Caki2 (cell line): ENCODE measurements around the gene MEGF11. TPM values are rescaled to one million over a fixed set of nuclear protein-coding genes. Genes with fewer than 3 reads are reported as not detected.
"Not testable (repeated sequence)": the region's sequence is repeated elsewhere in the genome, so short reads cannot be mapped to it uniquely, and the experiment has no call there.

Source experiments
- DNase-seq: peaks from one replicate; pipeline ENCODE4 v3.0.0-alpha.2; 2015; ENCODE audit warnings: low read depth
- in situ Hi-C: cut with HindIII; loops from 2 replicates; pipeline ENCODE4 v1.10.0; 2016; ENCODE audit warnings: low sequenced_read_pairs, low pct_unique_long_range_greater_than_20kb, mixed read lengths
- total RNA-seq: library from RNA; depleted of rRNA; stranded (reverse); fragments of >200 nt; shearing (Covaris generic); gene quantifications from 2 replicates; pipeline ENCODE4 v1.2.3, GENCODE V29; 2014; ENCODE audit warnings: low replicate concordance

Gene MEGF11
- total RNA-seq, 1 experiment from 2014 or later, result not detected

GRCh38 chr15:66022163-66022525 is 231.4 kb downstream of the MEGF11 start:
- DNase-seq, result no peak
- in situ Hi-C loops, result no loop called here

DNA sequence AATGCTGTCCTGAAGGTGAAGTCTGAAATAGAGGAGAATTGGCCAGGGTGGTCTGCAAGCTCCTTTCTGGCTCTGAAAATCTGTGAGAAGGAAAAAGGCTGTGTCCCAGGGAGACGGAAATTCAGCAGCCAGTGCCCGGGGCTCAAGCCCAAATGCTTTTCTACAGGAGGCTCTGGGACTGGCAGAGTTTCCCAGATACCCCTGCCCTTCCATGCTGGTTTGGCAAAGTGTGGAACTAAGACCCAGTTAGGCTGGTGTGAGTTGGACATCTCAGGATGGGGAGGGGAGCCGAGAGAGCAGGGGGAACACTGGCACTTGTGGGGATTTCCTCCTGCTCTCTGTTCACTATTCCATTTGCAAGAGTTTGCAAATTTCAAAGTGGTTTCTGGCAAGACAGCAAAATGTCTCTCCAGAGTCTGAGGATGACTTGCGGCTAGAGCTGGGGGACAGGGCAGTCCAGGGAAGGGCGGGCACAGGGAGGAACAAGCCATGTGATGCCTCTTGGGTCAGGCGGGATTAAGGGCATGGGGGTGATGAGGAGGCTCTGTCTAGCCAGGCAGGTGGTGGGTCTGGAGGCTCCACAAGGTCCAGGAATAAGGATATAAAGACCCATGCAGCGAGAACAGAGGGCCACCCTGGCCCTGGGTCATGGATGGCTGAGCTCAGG is 231.9 kb downstream of the MEGF11 start:
- in situ Hi-C loops, result no loop called here
- no peak for DNase-seq

DNA sequence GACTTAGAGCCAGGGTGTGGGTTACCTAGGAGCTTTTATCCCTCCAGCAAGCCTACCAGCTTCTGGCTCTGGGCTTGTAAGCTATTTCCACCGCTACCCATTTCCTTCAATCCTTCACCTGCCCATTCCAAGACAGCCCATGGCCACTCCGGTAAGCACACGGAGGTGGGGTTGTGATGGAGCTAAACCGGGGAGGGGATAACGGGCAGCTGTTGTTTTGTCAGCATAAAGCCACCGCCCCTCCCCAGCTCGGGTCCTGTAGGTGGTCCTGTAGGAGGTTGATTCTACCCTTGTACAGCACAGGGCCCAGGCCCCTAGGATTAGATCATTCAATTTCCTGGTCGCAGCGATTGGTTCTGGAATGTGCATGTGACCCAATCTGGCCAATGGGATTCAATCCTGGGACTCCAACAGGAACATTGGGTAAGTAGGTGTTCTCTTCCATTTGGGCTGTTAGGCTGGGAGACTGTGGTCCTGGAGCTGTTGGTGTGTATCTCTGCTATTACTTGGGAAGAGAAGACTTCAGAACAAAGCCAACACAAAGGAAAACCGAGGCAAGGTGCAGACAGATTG is 233.6 kb downstream of the MEGF11 start:
- in situ Hi-C loops, result no loop called here
- no peak for DNase-seq

DNA sequence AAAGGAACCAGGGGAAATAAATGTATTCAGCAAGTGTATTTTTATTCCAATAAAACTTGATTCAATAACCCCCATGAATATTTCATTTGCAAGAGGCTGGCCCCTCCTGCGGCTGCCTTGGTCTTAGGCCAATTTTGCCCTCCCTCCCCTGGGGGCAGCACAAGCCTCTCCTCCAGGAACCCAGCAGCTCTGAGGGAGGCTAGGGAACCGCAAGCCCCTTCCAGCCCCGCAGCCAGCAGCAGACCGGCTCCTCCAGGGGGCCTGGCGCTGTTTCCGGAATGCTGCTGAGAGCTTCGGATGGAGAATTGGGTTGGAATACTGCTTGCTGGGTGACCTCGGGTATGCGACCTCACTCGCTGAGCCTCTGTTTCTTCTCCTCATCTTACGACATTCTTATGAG is 234.2 kb downstream of the MEGF11 start:
- in situ Hi-C loops, result no loop called here
- DNase-seq, result no peak

DNA sequence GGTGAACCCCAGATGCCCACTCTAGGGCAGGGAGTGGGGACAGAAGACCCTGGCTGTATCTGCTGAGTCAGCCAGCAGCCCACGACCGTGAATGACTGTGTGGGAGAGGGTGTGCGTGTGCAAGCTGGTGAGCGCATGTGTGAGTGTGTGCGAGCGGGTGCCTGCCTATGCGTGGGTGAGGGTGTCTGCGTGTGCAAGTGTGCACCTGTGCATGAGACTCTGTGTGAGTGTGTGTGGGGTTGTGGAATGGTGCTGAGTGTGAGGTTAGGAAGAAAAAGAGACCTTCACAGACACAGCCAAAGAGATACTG is 235.1 kb downstream of the MEGF11 start:
- no peak for DNase-seq
- in situ Hi-C loops, result no loop called here

DNA sequence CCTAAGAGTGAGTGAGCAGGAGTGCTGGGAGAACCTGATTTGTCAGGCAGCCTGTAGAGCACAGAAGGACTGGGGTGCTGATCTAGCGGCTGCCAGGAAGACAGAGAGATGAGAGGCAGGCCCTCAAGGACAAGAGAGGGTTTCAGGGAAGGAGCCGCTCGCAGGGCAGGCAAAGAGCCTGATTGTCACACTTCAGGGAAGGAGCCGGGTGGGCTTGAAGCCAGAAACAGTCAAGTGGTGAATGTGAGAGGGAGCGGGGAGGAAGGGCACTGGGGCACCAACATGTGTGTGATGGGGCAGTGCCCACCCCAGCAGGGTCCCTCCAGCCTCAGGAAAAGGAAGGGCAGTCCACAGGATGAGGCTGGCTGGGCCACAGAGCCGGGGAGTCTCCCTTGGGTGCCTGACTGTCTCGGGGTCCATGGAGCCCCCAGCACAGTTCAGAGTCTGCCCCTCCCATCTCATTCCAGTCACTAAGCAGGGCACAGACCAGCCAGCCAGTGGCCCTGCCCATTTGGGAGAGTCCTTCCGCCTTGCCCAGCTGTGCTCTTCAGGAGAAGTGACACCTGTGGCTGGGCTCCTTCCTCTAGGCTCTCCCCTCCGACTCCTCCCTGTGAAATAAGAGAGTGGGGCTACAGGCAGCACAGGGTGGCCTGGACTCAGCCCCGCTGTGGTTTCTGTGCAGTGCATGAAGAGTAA is 235.6 kb downstream of the MEGF11 start:
- DNase-seq, result no peak
- in situ Hi-C loops, result no loop called here

GRCh38 chr15:66017000-66017399 is 236.6 kb downstream of the MEGF11 start:
- in situ Hi-C loops, result no loop called here
- DNase-seq, result no peak

DNA sequence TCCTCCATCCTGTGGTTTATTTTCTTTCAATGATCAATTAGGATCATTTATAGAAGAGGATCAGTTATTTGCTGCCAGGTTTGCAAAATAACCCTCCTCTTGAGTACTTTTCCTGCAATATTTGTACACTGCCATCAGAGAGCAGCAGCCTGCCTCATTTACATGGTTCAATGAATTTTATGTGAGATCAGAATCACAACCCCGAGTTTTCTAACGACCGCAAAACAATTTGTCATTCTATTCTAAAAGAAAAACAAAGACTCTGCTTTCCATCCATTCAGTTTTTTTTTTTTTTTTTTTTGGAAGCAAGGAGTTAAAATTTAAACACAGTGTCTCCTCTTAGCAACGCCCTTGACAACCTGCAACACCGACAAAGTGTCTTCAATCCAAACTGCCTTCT is 237.4 kb downstream of the MEGF11 start:
- in situ Hi-C loops, result no loop called here
- DNase-seq, result peak; percentile 50

- DNase-seq, result no peak
- in situ Hi-C loops, result no loop called here
Observed at GRCh38 chr15:66014635-66015182, 238.8 kb downstream of the MEGF11 start.

GRCh38 chr15:66014022-66014421 is 239.5 kb downstream of the MEGF11 start:
- no peak for DNase-seq
- in situ Hi-C loops, result no loop called here

DNA sequence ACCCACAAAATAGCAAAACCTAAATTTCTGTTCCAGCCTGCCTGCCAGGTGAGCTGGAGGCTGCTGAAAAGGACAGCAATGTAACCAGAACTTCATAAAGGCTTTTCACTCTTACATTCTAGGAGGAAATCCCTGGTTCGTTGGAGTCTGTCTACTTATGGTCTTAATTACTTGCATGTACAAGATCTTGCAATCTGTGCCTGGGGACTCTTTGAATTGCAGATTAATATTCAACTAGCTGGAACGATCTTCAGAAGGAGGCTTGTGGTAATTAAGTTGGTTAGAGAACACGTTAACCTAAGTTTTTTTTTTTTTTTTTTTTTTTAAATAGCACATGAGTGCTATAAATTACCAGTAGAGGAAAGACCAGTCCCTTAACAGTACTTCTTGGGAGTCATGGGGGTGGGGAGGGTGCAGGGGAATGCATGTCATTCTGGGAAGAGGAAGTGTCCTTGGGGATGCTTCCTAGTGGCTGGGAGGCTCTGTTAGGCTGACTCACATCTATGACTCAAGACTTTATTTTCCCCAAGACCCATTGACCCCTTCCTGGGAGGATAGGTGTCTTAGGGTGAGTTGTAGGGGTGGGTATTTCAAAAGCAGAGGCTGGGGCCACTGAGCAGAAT is 244.5 kb downstream of the MEGF11 start:
- in situ Hi-C loops, result no loop called here
- peak; percentile 90 for DNase-seq

DNA sequence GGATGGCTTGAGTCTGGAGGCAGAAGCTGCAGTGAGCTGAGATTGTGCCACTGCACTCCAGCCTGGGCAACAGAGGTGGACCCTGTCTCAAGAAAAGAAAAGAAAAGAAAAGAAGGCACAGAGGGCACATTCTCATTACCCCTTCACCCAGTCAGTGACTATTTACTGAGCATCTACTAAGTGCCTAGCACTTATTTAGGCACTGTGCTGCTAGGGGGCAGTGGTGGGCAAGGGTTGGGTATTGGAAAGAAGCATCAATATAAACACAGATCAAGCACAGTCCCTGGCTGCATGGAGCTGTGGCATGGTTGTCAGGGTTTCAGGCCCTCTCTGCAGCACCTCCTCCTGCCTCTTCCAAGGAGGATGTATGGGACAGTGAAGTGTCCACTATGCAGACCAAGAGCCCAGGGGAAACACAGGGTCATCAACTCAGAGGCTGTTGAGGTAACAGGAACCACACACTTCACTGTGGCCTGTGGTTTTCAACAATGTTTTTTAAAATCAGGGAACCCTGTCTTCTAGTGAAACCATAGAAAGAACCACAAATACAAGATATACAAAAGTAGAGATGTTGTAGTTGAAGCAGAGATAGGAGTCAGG is 245.8 kb downstream of the MEGF11 start:
- DNase-seq, result no peak
- in situ Hi-C loops, result no loop called here

DNA sequence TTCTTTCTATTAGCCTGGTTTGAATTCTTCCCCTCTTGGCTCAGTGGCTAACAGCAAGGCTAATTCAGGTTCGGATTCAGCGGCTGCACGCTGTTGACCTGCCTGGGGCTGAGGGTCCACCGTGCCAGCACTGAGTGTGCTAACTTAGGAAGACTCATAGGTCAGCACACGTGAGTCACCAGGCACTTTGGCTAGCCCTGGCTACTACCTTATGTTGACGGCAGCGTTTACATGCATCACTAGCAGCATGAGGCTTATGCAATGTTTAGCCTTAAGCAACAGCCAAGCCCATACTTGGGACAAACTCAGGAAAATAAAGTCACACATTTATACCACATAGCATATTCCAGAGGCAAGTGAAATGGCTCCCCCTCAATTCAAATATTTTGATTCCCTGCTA is 246.6 kb downstream of the MEGF11 start:
- in situ Hi-C loops, result no loop called here
- peak; percentile 52 for DNase-seq

DNA sequence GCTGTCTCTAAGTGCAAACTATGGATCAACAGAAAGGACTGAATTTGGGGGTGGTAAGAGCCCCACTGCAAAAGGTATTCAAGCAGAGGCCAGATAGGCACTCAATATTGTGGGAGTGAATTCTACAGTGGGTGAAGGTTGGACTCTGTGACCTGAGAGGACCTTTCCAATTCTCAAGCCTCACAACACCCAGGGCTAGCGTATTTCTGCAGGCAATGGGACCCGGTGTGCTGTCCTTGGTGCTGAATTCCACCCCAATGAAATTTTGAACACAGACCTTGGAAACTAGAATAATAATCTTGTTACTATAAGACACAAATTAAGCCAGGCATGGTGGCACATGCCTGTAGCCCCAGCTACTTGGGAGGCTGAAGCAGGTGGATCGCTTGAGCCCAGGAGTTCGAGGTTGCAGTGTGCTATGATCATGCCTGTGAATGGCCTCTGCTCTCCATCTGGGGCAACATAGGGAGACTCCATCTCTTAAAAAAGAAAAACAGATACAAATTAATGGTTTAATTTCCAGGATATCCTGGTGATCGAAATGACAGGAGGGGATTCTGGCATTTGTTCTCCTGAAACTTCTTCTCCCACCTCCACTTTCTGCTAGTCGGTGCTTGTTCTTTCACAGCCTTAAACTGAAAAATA is 248.8 kb downstream of the MEGF11 start:
- in situ Hi-C loops, result no loop called here
- DNase-seq, result peak; percentile 34

- in situ Hi-C loops, DNase-seq: not testable (repeated sequence)
Observed at GRCh38 chr15:66003129-66003528, 250.4 kb downstream of the MEGF11 start.

- DNase-seq, result no peak
- in situ Hi-C loops, result no loop called here
Observed at GRCh38 chr15:66001717-66002426, 251.7 kb downstream of the MEGF11 start.

GRCh38 chr15:66001042-66001441 is 252.5 kb downstream of the MEGF11 start:
- in situ Hi-C loops, result no loop called here
- DNase-seq, result no peak

DNA sequence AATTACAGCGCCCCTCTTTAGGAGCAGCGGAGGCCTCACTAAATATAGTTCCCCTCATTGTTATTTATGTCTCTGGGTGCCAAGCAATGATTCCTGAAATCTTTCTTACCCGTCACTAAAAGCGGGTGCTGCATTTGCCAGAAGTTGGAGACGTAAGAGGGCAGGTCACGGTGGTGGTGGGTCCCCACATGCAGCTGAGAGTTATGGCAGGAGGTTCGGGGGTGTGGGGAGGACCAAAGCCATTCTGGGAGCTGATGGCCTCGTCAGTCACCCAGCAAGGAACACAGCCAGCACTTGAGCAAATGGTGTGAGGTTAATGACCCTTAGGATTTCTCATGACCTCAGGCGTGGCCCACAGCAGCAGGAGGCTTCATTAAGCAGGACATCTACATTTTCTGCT is 255.1 kb downstream of the MEGF11 start:
- no peak for DNase-seq
- in situ Hi-C loops, result no loop called here
